ENCODE results near the gene CAMK2N2.

CAMK2N2 gene

DNA sequence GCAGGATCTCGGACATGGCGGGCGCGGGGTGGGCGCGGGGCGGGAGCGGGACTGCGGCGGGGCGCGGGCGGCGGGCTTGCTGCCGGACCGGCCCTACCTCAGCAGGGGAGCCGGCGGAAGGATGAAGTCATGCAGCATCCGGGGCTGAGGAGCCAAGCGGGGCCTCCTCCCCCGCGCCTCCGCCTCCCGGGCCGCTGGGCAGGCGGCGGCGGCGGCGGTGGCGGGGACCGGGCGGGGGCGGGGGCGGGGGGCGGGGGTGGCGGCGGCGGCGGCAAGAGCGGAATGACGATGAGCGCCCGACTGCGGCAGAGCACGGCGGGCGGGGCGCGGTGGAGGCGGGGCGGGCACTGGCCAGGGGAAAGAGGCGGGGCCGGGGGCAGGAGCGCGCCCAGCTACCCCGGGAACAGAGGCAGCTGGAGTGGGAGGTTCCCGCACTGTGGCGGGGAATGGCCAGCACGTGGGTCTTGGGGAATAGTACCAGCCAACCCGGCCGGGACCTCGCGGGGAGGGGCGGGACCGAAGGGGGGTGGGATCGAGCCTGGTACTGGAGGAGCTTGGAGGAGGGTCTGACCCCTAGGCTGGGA lies at the start of gene CAMK2N2:
CAMK2N2 (minus strand) TSS at position 284 of the 584 bp plus-strand sequence; CDS start at position 16, 268 bp downstream.
- TF ChIP-seq, protein P1, sequence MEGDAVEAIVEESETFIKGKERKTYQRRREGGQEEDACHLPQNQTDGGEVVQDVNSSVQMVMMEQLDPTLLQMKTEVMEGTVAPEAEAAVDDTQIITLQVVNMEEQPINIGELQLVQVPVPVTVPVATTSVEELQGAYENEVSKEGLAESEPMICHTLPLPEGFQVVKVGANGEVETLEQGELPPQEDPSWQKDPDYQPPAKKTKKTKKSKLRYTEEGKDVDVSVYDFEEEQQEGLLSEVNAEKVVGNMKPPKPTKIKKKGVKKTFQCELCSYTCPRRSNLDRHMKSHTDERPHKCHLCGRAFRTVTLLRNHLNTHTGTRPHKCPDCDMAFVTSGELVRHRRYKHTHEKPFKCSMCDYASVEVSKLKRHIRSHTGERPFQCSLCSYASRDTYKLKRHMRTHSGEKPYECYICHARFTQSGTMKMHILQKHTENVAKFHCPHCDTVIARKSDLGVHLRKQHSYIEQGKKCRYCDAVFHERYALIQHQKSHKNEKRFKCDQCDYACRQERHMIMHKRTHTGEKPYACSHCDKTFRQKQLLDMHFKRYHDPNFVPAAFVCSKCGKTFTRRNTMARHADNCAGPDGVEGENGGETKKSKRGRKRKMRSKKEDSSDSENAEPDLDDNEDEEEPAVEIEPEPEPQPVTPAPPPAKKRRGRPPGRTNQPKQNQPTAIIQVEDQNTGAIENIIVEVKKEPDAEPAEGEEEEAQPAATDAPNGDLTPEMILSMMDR (IDR thresholded peaks at IDR 0.05; ENCODE audit: insufficient read depth, low read depth, low read length, missing control alignments), result no peak
- peak within 1 kb of the TSS; percentile 54 for H3K4me3 ChIP-seq (ENCODE audit: low read depth, low read length)
- DNase-seq (ENCODE audit: low read depth), result peak; percentile 46

DNA sequence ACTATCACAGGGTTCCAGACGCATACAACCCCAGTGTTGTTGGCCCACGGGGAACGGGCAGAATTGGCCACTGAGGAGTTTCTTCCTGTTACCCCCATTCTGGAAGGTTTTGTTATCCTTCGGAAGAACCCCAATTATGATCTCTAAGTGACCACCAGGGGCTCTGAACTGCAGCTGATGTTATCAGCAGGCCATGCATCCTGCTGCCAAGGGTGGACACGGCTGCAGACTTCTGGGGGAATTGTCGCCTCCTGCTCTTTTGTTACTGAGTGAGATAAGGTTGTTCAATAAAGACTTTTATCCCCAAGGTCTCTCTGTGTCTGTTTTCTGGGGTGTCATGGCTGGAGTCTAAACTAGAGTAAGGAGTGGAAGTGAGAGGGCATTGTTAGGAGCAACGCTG lies 47.4 kb upstream of the CAMK2N2 start:
- TF ChIP-seq, protein P1 (IDR thresholded peaks at IDR 0.05; ENCODE audit: insufficient read depth, low read depth, low read length, missing control alignments), result no peak
- DNase-seq (ENCODE audit: low read depth), result no peak
- H3K4me3 ChIP-seq (ENCODE audit: low read depth, low read length), result no peak overlapping the region

DNA sequence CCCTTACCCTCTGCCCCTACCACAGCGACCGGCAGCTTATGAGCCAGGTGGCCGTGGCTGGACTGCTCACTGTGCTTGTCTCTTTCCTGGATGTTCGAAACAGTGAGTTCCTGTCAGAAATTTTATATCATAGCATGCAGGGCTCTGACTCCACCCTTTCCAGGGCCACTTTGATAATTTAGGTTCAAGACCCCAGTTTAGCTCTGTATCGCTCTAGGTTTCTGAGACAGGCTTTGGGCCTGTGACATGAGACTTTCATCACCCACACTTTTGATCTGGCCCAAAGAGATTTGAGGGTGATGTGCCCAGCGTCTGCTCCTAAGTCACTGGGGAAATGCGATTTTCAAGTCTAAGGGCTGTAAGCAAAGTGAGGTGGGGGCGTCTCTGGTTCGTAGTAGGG lies 46.6 kb upstream of the CAMK2N2 start:
- TF ChIP-seq, protein P1 (IDR thresholded peaks at IDR 0.05; ENCODE audit: insufficient read depth, low read depth, low read length, missing control alignments), result no peak
- no peak for DNase-seq (ENCODE audit: low read depth)
- no peak overlapping the region for H3K4me3 ChIP-seq (ENCODE audit: low read depth, low read length)

DNA sequence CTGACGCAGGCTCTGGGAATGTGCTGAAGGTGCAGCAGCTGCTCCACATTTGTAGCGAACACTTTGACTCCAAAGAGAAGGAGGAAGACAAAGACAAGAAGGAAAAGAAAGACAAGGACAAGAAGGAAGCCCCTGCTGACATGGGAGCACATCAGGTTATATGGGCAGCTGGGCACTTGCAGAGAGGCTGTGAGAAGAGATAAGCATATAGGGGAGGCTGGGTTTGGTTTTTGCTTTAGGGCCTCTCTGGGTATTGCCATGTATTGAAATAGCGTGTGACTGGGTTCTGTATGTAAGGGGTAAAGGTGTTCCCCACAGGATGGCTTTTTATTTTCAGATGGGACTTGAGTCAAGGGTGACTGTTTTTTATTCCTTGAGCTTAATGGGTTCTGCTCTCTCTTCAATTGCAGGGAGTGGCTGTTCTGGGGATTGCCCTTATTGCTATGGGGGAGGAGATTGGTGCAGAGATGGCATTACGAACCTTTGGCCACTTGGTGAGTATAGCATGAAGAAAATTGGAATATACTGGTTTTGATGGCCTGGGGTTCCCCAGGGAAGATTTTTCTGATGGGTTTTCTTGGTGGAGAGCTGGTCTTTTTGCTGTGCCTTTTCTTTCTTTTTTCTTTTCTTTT lies 45.1 kb upstream of the CAMK2N2 start:
- H3K4me3 ChIP-seq (ENCODE audit: low read depth, low read length), result no peak overlapping the region
- TF ChIP-seq, protein P1 (IDR thresholded peaks at IDR 0.05; ENCODE audit: insufficient read depth, low read depth, low read length, missing control alignments), result no peak
- no peak for DNase-seq (ENCODE audit: low read depth)

DNA sequence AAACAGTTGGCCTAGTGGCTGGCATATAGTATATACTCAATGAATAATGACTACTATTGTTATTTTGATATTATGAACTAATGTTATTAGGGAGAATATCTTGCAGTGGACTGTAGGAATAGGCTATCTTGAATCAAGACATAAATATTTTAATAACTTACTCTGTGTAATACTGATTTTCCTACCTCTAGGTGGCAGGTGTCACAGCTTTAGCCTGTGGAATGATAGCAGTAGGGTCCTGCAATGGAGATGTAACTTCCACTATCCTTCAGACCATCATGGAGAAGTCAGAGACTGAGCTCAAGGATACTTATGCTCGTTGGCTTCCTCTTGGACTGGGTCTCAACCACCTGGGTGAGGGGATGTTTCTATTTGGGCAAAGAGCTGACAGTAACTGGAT lies 44.2 kb upstream of the CAMK2N2 start:
- no peak for DNase-seq (ENCODE audit: low read depth)
- no peak overlapping the region for H3K4me3 ChIP-seq (ENCODE audit: low read depth, low read length)
- TF ChIP-seq, protein P1 (IDR thresholded peaks at IDR 0.05; ENCODE audit: insufficient read depth, low read depth, low read length, missing control alignments), result peak; percentile 14

DNA sequence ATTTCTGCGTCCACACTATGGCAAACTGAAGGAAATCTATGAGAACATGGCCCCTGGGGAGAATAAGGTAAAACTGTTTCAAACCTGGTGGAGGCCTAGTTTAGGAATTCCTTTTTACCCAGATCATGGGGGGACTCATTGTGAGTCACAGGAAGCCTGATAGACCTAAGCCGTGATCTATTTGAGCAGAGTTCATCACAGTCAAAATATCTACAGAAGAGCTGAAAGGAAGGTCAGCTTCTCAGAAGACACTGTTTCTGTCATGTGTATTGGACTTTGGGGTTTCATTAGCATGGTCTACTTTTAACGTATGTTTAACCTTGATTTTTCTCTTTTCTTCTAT lies 39.0 kb upstream of the CAMK2N2 start:
- TF ChIP-seq, protein P1 (IDR thresholded peaks at IDR 0.05; ENCODE audit: insufficient read depth, low read depth, low read length, missing control alignments), result no peak
- DNase-seq (ENCODE audit: low read depth), result no peak
- peak overlapping the region; percentile 1; the same call in 1 of the 2 replicates for H3K4me3 ChIP-seq (ENCODE audit: low read depth, low read length)
